ENCODE results near the gene RNASE13.

RNASE13 gene

GRCh38 chr14:21029917-21030316 lies 4.7 kb downstream of the RNASE13 start, which contains the start of gene TPPP2:
TSS of gene TPPP2 (plus strand) at chr14:21030217. CDS start at chr14:21030582, 365 bp downstream.
- no peak for DNase-seq (ENCODE audit: extremely low spot score)
- ChIA-PET CTCF (interaction anchor here (1.0 to 1.3 kb wide), 3 partner anchors 10 to 63 kb away, joined by 3 read pairs; no protein-coding TSS in a partner anchor), POLR2A (no interaction called here)
- TF ChIP-seq CTCF (IDR thresholded peaks at IDR 0.05; ENCODE audit: control extremely low read depth, extremely low read depth, low read depth, missing control alignments): no peak

GRCh38 chr14:21026988-21027315 lies 7.7 kb downstream of the RNASE13 start:
- ChIA-PET CTCF (interaction anchor here (1.6 to 2.0 kb wide), 3 partner anchors 12 to 66 kb away, joined by 4 to 11 read pairs (median 8); no protein-coding TSS in a partner anchor), POLR2A (no interaction called here)
- TF ChIP-seq CTCF (IDR thresholded peaks at IDR 0.05; ENCODE audit: control extremely low read depth, extremely low read depth, low read depth, missing control alignments): no peak
- DNase-seq (ENCODE audit: extremely low spot score): no peak

- CTCF ChIA-PET: interaction anchor here (0.7 to 2.0 kb wide), 5 partner anchors 9 to 66 kb away, joined by 3 to 11 read pairs (median 4); no protein-coding TSS in a partner anchor
- no peak for TF ChIP-seq CTCF (IDR thresholded peaks at IDR 0.05; ENCODE audit: control extremely low read depth, extremely low read depth, low read depth, missing control alignments)
- POLR2A ChIA-PET: no interaction called here
- DNase-seq (ENCODE audit: extremely low spot score): no peak
Observed at GRCh38 chr14:21026274-21026987, 8.2 kb downstream of the RNASE13 start.

- ChIA-PET POLR2A (no interaction called here), CTCF (interaction anchor here (0.7 to 2.0 kb wide), 5 partner anchors 8 to 67 kb away, joined by 3 to 11 read pairs (median 4); no protein-coding TSS in a partner anchor)
- no peak for TF ChIP-seq CTCF (IDR thresholded peaks at IDR 0.05; ENCODE audit: control extremely low read depth, extremely low read depth, low read depth, missing control alignments)
- no peak for DNase-seq (ENCODE audit: extremely low spot score)
Observed at GRCh38 chr14:21025371-21026273, 9.0 kb downstream of the RNASE13 start.

- peak; percentile 72 for DNase-seq (ENCODE audit: extremely low spot score)
- CTCF ChIA-PET: interaction anchor here (1.8 kb wide), 1 partner anchor 11 kb away, joined by 21 read pairs; no protein-coding TSS in a partner anchor
- POLR2A ChIA-PET: no interaction called here
- TF ChIP-seq CTCF (IDR thresholded peaks at IDR 0.05; ENCODE audit: control extremely low read depth, extremely low read depth, low read depth, missing control alignments): no peak
Observed at GRCh38 chr14:21024585-21025370, 9.8 kb downstream of the RNASE13 start, which contains the start of gene NDRG2. TSS of gene NDRG2 (minus strand) at chr14:21025061. CDS start at chr14:21023315, 1,746 bp downstream.

All from GM10248 (cell line).